ENCODE measurements around the gene SEMA5B. TPM values are rescaled to one million over a fixed set of nuclear protein-coding genes. Genes with fewer than 3 reads are reported as not detected.

SEMA5B gene
- total RNA-seq, 2 donors from 2014 or later = not detected

GRCh38 chr3:122934251-122934650 is 93.3 kb downstream of the SEMA5B start:
- ATAC-seq (replicated peaks in 1 of 2) (no peak), DNase-seq (no peak)
- Mint-ChIP-seq H3K4me3 (no peak overlapping the region), H3K27ac (no peak overlapping the region), H3K36me3 (ENCODE audit: insufficient read depth in 2 of 2) (no peaks in the 10 kb centered on the region), H3K27me3 (ENCODE audit: low read depth) (no peaks in the 10 kb centered on the region), H3K9me3 (no peaks in the 10 kb centered on the region), H3K4me1 (ENCODE audit: low read depth) (no peaks in the 10 kb centered on the region)

DNA sequence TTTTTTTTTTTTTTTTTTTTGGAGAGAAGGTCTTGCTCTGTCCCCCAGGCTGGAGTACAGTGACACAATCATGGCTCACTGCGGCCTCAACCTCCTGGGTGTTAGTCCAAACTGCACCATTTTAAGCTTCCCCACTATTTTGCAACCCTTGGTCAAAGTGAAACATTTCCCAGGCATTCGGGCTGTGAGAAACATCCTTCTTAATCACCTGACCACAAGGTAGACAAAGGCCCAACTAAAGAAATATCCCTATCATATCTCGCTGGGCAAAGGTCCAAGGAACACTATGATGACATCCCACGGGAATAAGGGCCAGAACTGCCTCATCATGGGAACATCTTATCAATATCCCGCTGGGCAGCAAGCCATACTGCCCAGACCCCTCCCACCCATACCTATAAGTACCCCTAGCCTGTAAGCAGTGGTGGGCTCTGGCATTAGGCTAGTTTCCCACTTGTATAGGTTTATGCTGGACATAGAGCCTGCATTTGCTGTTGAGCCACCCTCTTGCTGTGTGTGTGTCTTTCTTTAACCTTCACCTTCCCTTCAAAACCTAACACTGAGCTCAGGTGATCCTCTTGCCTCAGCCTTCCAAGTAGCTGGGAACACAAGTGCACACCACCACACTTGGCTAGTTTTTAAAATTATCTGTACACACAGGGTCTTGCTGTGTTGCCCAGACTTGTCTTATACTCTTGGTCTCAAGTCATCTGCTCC is 95.2 kb downstream of the SEMA5B start:
- no peak for ATAC-seq (replicated peaks in 1 of 2)
- no peaks in the 10 kb centered on the region for H3K4me1 Mint-ChIP-seq (ENCODE audit: low read depth)

GRCh38 chr3:122931636-122932035 is 95.9 kb downstream of the SEMA5B start:
- Mint-ChIP-seq H3K27me3 (ENCODE audit: low read depth) (no peaks in the 10 kb centered on the region), H3K36me3 (ENCODE audit: insufficient read depth in 2 of 2) (no peaks in the 10 kb centered on the region)

More for the DNA sequence above, 95.2 kb downstream of the SEMA5B start:
- H3K4me3 Mint-ChIP-seq = no peak overlapping the region
- H3K27me3 Mint-ChIP-seq (ENCODE audit: low read depth) = no peaks in the 10 kb centered on the region
- H3K9me3 Mint-ChIP-seq = no peaks in the 10 kb centered on the region
- no peak for DNase-seq
- H3K36me3 Mint-ChIP-seq (ENCODE audit: insufficient read depth in 2 of 2) = no peaks in the 10 kb centered on the region
- H3K27ac Mint-ChIP-seq = no peak overlapping the region

DNA sequence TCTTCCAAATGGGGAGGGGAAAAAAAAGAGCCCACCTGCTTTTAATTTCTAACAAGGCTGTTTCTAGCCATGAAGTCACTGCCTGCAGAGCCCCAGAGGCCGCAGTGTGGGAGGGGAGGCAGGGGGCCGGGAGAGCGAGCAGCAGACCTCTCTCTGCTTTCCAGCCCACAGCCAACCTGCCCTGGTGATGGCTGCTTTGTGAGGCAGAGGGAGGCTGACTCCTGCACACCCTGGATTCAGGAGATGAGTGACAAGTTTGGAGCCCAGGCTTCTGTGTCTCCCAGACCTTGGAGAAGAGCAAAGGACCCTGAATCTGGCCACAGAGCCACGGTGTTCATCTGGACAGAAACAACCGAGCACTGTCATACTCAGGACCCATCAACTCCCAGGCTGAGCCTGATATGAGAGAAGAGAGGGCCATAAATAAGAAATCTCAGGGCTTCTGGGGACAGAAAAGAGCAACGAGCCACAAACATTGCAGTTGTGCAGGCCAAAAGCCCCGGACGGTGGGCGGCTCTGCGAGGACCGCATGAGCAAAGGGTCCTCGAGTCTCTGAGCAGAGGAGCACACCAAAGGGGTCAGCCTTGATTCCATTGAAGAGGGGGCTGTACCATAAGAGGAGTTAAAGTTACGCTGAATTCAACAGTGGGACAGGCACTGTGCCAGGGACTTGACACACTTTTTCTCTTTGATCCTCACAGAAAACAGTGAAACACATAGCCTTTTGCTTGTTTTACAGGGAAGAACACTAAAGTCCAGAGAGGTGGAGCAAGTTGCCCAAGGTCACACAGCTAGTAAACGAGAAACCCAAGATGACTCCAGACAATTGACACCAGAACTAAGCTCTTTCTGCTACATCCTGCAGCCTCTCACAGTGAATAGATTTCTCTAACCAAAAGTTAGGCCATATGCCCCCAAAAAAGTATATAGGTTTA is 97.2 kb downstream of the SEMA5B start:
- Mint-ChIP-seq H3K27me3 (ENCODE audit: low read depth) (no peaks in the 10 kb centered on the region), H3K4me3 (no peak overlapping the region)
- no peak for ATAC-seq (replicated peaks in 1 of 2)

More at GRCh38 chr3:122931636-122932035, 95.9 kb downstream of the SEMA5B start:
- DNase-seq (no peak), ATAC-seq (replicated peaks in 1 of 2) (no peak)
- Mint-ChIP-seq H3K9me3 (no peaks in the 10 kb centered on the region), H3K4me1 (ENCODE audit: low read depth) (no peaks in the 10 kb centered on the region), H3K27ac (no peak overlapping the region), H3K4me3 (no peak overlapping the region)

GRCh38 chr3:122929188-122930062 is 98.1 kb downstream of the SEMA5B start:
- Mint-ChIP-seq H3K9me3 (no peaks in the 10 kb centered on the region), H3K4me3 (no peak overlapping the region), H3K36me3 (ENCODE audit: insufficient read depth in 2 of 2) (no peaks in the 10 kb centered on the region), H3K27ac (no peak overlapping the region), H3K27me3 (ENCODE audit: low read depth) (no peaks in the 10 kb centered on the region), H3K4me1 (ENCODE audit: low read depth) (no peaks in the 10 kb centered on the region)
- DNase-seq (no peak), ATAC-seq (replicated peaks in 1 of 2) (no peak)

More for the DNA sequence above, 97.2 kb downstream of the SEMA5B start:
- no peaks in the 10 kb centered on the region for H3K4me1 Mint-ChIP-seq (ENCODE audit: low read depth)
- H3K27ac Mint-ChIP-seq = no peak overlapping the region
- no peaks in the 10 kb centered on the region for H3K36me3 Mint-ChIP-seq (ENCODE audit: insufficient read depth in 2 of 2)
- no peak for DNase-seq
- no peaks in the 10 kb centered on the region for H3K9me3 Mint-ChIP-seq

- Mint-ChIP-seq H3K9me3 (no peaks in the 10 kb centered on the region), H3K27me3 (ENCODE audit: low read depth) (no peaks in the 10 kb centered on the region), H3K27ac (no peak overlapping the region), H3K4me3 (no peak overlapping the region), H3K36me3 (ENCODE audit: insufficient read depth in 2 of 2) (no peaks in the 10 kb centered on the region), H3K4me1 (ENCODE audit: low read depth) (no peaks in the 10 kb centered on the region)
- no peak for DNase-seq
- ATAC-seq (replicated peaks in 1 of 2) = no peak
These were observed 99.0 kb downstream of the SEMA5B start for GRCh38 chr3:122928396-122929187.

- Mint-ChIP-seq H3K27me3 (ENCODE audit: low read depth) (no peaks in the 10 kb centered on the region), H3K4me1 (ENCODE audit: low read depth) (no peaks in the 10 kb centered on the region), H3K9me3 (no peaks in the 10 kb centered on the region), H3K36me3 (ENCODE audit: insufficient read depth in 2 of 2) (no peaks in the 10 kb centered on the region), H3K27ac (no peak overlapping the region), H3K4me3 (no peak overlapping the region)
- ATAC-seq (replicated peaks in 1 of 2) = no peak
- DNase-seq = no peak
These were observed 99.8 kb downstream of the SEMA5B start for GRCh38 chr3:122927726-122928125.

GRCh38 chr3:122926811-122927210 is 100.8 kb downstream of the SEMA5B start:
- ATAC-seq (replicated peaks in 1 of 2) (no peak), DNase-seq (no peak)
- Mint-ChIP-seq H3K27ac (no peak overlapping the region), H3K9me3 (no peaks in the 10 kb centered on the region), H3K4me3 (no peak overlapping the region), H3K27me3 (ENCODE audit: low read depth) (no peaks in the 10 kb centered on the region), H3K4me1 (ENCODE audit: low read depth) (no peaks in the 10 kb centered on the region), H3K36me3 (ENCODE audit: insufficient read depth in 2 of 2) (no peaks in the 10 kb centered on the region)

DNA sequence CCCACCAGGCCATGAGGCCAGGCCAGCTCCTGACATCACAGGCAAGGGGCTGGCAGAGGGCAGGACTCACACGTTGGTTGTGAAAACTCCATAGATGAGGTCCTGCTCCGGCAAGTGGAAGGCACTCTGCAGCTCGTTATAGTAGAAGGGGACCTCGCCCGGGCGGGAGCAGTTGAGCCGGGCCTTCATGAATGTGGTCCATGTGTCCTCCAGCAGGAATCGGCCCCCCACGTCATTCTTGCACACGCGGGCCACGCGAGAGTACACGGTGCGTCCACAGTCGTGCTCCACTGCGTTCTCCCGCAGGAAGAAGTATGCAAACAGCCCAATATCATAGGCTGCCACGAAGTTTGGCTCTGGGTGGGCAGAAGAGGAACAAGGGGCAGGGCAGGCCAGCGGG is 101.2 kb downstream of the SEMA5B start:
- no peak for ATAC-seq (replicated peaks in 1 of 2)
- Mint-ChIP-seq H3K36me3 (ENCODE audit: insufficient read depth in 2 of 2) (no peaks in the 10 kb centered on the region), H3K4me1 (ENCODE audit: low read depth) (no peaks in the 10 kb centered on the region), H3K27me3 (ENCODE audit: low read depth) (peaks cover 2% of the 10 kb centered on the region), H3K4me3 (no peak overlapping the region), H3K9me3 (no peaks in the 10 kb centered on the region), H3K27ac (no peak overlapping the region)
- DNase-seq = no peak

DNA sequence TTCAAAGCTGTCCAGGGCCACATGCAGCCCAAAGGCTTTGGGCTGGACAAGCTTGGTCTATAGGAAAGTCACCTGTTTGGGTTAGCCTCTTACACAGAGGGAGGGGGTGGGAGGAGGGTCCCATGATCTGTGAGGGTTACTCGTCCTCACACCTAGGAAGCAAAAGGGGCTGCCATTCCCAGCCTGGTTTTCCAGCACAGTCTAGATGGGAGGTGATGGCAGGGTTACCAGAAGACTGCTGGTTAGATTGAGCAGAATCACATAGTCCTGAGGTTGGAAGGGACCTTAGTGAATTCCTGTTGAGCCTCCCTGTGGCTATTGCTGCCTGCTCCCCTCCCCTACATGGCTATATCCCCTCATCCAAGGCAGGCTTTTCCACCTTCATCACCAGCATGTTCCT is 101.8 kb downstream of the SEMA5B start:
- H3K9me3 Mint-ChIP-seq = no peaks in the 10 kb centered on the region
- no peaks in the 10 kb centered on the region for H3K36me3 Mint-ChIP-seq (ENCODE audit: insufficient read depth in 2 of 2)
- ATAC-seq (replicated peaks in 1 of 2) (no peak), DNase-seq (no peak)
- H3K4me1 Mint-ChIP-seq (ENCODE audit: low read depth) = no peaks in the 10 kb centered on the region
- H3K27ac Mint-ChIP-seq = no peak overlapping the region
- no peak overlapping the region for H3K4me3 Mint-ChIP-seq
- H3K27me3 Mint-ChIP-seq (ENCODE audit: low read depth) = peaks cover 8% of the 10 kb centered on the region

DNA sequence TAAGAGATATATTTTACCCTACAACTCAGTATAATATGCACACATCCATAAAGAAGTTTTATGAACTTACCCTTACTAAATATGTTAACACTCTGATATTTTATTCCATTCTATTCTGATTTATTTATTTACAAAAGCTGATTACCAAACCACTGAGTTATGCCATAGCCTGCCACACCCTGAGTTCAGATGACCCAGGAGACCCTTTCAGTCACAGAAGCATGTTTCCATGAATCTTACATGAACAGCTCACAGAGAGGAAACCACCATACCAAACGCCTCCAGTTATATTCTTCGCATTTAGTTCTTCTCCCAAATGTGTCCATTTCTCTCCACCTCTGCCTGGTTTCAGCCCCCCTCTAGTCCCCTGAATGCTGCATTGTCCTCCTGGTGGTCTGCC is 103.5 kb downstream of the SEMA5B start:
- DNase-seq (no peak), ATAC-seq (replicated peaks in 1 of 2) (no peak)
- Mint-ChIP-seq H3K36me3 (ENCODE audit: insufficient read depth in 2 of 2) (no peaks in the 10 kb centered on the region), H3K27me3 (ENCODE audit: low read depth) (peaks cover 19% of the 10 kb centered on the region), H3K9me3 (no peaks in the 10 kb centered on the region), H3K4me1 (ENCODE audit: low read depth) (no peaks in the 10 kb centered on the region), H3K4me3 (no peak overlapping the region), H3K27ac (no peak overlapping the region)

GRCh38 chr3:122923611-122924010 is 104.0 kb downstream of the SEMA5B start:
- Mint-ChIP-seq H3K4me1 (ENCODE audit: low read depth) (no peaks in the 10 kb centered on the region), H3K9me3 (no peaks in the 10 kb centered on the region), H3K27me3 (ENCODE audit: low read depth) (peaks cover 19% of the 10 kb centered on the region), H3K36me3 (ENCODE audit: insufficient read depth in 2 of 2) (no peaks in the 10 kb centered on the region), H3K4me3 (no peak overlapping the region), H3K27ac (no peak overlapping the region)
- no peak for ATAC-seq (replicated peaks in 1 of 2)
- DNase-seq = no peak

Measured in activated T-cell treated with anti-CD3 and anti-CD28 coated beads, Interleukin-2, amount 50 U/mL, for 72 hours (primary cell).